PC-3 (cell line): ENCODE data around the gene IRX2.

Source experiments
- EZH2 ChIP-seq: fragments of 300-600 bp; sonication (generic); IDR thresholded peaks from one replicate; pipeline ENCODE4 v1.6.1; 2017; ENCODE audit warnings: antibody characterized with exemption, mild to moderate bottlenecking, low read length; ENCODE audit not compliant: unreplicated experiment
- EZH2phosphoT487 ChIP-seq: fragments of 300-600 bp; sonication (generic); IDR thresholded peaks from 2 replicates; pipeline ENCODE4 v1.6.1; 2018; ENCODE audit warnings: mild to moderate bottlenecking, antibody characterized with exemption, low read length, borderline replicate concordance
- TF ChIP-seq, protein P1 (sequence below): fragments of 300-600 bp; sonication (generic); conservative IDR thresholded peaks from 2 replicates; pipeline ENCODE4 v1.5.1; 2017; ENCODE audit warnings: antibody characterized with exemption, low read depth, mild to moderate bottlenecking, low read length

DNA sequence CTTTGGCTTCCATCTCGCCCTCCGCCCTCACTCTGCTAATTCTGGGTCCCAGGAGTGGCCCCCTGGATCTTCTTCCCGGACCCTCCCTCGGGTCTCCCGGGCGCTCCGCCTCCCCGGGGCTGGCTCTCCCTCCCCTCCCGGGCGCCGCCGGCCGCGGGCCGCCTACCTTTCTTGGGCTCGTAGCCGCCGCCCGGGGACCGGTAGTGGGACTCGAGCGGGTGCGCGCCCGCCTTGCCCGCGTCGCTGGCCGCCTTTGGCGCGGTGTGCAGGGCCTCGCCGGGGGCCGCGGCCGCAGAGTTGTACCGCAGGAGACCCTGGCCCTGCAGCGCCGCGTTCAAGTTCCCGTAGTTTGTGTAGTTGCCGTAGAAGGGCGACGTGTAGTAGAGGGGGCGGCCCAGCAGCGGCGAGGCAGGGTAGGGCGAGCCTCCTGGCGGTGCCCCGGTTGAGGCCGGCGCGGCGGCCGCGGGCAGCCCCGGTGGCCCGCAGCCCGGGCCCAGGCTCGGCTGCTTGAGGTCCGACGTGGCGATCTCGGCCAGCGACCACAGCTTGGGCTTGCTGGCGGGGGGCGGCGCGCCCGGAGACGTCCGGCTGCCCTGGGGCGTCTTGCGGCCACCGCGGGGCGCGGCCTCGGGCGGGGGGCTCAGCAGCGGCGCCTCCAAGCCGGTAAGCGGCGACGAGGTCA lies 3.2 kb downstream of the IRX2 start:
- TF ChIP-seq, protein P1, sequence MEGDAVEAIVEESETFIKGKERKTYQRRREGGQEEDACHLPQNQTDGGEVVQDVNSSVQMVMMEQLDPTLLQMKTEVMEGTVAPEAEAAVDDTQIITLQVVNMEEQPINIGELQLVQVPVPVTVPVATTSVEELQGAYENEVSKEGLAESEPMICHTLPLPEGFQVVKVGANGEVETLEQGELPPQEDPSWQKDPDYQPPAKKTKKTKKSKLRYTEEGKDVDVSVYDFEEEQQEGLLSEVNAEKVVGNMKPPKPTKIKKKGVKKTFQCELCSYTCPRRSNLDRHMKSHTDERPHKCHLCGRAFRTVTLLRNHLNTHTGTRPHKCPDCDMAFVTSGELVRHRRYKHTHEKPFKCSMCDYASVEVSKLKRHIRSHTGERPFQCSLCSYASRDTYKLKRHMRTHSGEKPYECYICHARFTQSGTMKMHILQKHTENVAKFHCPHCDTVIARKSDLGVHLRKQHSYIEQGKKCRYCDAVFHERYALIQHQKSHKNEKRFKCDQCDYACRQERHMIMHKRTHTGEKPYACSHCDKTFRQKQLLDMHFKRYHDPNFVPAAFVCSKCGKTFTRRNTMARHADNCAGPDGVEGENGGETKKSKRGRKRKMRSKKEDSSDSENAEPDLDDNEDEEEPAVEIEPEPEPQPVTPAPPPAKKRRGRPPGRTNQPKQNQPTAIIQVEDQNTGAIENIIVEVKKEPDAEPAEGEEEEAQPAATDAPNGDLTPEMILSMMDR: no peak
- TF ChIP-seq EZH2phosphoT487: no peak
- TF ChIP-seq EZH2: no peak
